HG03575 (cell line): Measurements from ENCODE around the gene RGS1.

Experiments used
- ATAC-seq: cut with Tn5 transposase; IDR thresholded peaks from one replicate; pipeline ENCODE4 v1.9.1; 2021; ENCODE audit not compliant: unreplicated experiment, insufficient number of reproducible peaks, low FRiP score; ENCODE audit errors: extremely low read depth

The RGS1 gene

DNA sequence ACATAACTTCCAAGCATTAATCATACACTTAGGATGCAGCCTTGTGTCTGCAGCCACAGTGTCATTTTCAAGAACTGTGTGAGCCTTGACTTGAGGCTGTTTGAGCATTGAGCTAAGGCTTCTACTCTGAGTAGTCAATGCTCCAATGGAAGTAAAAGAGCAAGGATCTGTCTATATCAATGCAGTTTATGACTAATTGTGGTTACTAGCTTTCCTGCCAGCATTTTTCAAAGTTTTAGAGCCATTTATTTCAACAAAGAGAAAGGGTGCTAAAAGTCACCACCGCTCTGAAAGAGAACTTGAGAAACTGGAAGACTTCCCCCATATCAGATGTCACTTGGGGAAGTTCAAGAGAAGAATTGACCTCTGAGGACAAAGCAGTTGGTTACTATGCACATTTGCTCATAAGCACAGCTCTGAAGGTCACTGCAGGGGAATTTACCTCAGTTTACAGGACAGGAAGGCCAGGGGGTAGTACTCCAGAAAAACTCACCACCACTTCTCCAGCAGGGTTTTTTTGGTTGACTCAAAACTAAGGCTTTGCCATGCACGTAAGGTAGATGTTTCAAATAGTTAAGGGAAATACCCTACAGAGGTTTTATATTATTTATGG, 24.5 kb upstream of the RGS1 start:
- peak; percentile 32 for ATAC-seq

DNA sequence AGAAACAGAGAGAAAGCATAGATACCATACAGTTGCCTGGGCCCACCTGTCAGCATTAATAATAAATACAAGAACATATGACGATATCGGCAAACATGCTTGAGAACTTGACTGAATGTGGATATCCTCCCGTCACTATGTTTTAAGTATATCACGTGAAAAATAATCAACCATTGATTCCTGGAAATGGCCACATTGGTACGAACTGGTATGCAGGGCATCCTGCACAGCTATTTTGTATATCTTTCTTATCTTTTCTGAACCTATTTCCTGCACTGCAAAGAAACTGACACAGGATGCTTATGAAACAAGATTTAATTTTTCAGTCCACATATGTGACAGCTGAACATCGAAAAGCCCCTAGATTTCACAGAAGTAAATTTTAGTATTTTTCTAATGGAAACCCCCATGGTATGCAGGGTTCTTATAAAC, 22.8 kb upstream of the RGS1 start:
- ATAC-seq: no peak

DNA sequence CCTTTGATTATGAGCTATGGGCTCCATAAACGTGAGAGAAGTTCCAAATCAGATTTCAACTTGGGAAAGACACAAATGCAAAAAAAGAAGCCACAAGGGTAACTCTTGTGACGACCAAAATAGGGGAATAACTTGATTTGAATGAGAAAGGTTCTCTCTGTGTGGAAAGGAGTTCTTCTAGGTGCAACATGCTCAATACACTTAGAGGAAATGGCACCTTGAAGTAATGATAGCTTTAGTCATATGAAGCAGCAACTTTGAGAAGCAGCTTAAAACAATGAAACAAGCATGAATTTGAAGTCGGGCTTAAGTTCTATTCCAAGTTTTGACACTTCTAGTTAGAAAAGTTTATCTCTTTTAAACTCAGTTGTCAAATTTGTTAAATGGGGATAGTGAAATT, 21.8 kb upstream of the RGS1 start:
- ATAC-seq: no peak

DNA sequence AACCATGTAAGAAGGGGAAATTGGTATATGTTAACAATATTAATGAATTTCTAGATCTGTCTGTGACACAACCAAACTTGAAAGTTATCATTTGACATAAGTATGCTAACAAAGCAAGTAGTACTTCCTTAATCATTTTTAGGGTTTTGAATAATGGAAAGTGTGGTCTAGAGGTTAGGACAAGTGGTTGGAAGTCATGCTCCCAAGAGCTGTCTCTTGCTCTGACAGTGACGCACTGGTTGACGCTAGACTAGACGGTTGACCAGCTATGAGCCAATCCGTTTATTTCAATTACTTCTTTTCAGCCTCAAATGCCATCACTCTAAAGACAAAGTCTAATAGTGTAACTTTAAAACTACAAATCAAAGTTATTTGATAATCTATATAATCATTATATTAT, 20.7 kb upstream of the RGS1 start:
- no peak for ATAC-seq

DNA sequence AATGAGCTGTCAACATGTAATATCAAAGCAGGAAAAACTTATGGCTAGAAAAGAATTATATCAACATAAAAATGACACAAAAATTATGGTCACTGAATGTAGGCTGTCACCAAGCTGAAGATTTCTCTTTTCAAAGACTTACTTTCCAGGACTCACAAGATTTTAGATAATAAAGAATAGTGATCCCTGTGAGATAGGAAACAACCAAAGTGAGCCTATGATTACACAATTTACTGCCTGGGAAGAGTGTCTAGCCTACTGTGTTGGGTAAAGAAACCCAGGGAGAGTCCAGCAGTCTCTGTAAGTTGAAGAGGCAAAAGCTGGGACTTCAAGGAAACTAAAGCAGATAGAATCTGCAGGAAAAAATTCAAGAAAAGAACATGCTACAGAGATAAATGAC, 20.2 kb upstream of the RGS1 start:
- ATAC-seq: no peak

DNA sequence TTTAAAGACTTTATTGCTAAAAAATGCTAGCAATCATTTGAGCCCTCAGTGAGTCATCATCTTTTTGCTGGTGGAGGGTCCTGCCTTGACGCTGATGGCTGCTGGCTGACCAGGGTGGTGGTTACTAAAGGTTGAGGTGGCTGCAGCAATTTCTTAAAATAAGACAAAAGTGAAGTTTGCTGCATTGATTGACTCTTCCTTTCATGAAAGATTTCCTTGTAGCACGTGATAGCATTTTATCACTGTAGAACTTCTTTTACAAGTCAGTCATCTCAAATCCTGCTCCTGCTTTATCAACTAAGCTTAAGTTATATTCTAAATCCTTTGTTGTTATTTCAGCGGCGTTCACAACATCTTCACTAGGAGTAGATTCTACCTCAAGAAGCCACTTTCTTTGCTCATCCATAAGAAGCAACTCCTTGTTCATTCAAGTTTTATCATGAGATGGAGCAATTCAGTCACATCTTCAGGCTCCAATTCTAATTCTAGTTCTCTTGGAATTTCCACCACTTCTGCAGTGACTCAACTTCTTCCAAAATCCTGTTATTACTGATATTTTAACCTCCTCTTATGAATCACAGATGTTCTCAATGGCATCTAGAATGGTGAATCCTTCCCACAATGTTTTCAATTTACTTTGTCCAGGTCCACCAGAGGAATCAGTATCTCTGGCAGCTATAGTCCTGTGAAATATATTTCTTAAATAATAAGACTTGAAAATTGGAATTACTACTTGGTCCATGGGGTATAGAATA, 17.6 kb upstream of the RGS1 start:
- ATAC-seq: no peak

DNA sequence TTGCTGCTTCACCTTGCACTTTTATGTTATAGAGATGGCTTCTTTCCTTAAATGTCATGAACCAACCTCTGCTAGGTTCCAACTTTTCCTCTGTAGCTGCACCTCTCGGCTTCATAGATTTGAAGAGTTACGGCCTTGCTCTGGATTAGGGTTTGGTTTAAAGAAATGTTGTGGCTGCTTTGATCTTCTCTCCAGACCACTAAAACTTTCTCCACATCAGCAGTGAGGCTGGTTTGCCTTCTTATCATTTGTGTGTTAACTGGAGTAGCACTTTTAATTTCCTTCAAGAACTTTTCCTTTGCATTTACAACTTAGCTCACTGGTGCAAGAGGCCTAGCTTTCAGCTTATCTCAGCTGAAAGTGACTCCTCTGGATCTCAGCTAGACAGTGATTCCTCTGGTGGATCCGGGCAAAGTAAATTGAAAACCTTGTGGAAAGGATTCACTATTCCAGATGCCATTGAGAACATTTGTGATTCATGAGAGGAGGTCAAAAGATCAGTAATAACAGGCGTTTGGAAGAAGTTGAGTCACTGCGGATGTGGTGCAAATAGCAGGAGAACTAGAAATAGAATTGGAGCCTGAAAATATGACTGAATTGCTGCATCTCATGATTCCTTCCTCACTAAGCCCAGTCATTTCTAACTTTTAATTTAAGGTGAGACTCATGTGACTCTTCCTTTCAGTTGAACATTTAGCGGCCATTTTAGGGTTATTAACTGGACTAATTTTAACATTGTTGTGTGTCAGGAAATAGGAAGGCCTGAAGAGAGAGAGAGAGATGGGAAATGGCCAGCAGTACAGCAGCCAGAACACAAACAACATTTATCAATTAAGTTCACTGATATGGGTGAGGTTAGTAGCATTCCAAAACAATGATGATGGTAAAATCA, 16.2 kb upstream of the RGS1 start:
- peak; percentile 70 for ATAC-seq

DNA sequence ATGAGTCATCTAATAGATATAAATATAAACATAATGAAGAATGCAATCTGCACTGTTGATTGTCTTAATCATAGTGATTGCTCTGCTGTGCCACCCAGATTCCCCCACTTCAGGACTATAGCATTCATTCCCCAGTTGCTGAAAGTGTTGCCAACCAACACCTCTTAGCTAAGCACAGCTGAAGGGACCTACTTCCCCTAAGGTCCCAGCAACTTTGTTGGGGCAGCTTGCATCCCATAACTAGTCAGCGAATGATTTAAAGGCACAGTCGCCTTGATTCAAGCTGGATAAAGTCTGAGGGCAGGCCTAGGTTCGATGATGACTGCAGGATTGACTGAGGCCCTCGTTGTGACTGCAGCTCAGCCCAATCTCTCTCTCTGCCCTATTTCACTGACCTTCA, 14.3 kb upstream of the RGS1 start:
- no peak for ATAC-seq

DNA sequence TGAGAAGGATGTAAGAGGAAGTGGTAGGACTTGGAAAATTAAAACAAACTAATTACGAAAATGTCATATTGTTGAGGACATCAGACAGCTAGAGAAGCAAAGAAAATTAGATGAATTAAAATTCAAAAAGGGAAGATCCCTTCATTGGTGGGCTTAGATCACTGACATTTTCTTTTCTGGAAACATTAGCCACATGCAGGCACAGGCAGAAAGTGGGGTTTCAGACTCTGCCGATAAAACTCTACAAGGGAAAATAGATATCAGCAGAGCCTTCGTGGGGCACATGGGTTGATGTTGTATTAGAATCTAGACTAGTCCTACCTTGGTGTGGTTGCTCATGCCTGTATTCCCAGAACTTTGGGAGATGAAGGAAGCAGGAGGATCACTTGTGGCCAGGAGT, 12.4 kb upstream of the RGS1 start:
- ATAC-seq: no peak

DNA sequence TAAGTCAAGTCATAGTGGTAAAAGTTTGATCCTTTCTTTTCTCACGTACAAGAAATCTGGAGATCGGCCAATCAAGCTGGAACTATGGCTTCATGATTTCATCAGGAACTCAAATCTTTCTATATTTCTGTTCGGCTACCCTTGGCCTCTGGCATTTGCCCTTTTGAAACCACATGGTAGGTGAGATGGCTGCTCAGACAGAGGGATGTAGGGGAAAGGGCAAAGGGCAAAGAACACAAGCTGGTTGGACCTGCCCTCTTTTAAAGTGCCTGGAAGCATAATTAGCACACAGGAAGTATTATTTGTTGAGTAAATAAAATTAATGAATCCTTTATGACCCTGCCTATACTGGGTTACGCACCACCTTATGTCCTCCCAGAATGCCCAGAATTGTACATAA, 11.5 kb upstream of the RGS1 start:
- no peak for ATAC-seq

DNA sequence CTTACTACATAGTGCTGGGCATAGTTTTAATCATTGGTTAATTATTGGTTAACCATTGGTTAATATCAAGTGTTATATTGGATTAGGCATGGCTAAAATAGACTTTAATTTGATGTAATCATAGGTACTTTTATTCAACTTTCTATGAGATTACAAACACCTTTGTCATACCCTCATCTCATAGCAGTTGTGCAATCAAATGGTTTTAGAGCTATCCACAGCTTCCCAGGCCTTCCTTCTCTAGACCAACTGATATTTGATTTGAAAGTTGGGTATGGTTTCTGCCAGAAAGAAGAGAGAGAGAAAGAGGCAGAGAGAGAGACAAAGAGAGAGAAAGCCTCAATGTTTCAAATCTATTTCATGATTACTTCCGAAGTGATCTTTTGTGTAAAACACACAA, 9.6 kb upstream of the RGS1 start:
- ATAC-seq: no peak

DNA sequence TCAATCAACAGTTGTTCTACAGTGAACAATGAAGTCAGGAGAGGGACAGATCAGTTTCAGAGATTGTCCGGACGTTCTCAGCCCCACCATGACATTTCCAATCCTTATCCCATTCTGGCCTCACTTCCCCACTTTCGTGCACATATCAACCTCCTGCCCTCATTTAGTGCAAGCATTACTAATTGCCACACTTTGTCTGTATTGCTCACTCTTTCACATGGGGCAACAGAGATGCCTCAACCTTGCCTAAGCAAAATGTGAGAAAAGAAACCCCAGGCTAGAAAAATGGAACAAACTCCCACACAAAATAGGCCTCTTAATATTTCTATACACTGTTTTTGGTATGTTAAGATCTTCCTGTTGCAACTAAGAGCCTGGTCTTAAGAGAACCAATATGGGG, 8.9 kb upstream of the RGS1 start:
- no peak for ATAC-seq

DNA sequence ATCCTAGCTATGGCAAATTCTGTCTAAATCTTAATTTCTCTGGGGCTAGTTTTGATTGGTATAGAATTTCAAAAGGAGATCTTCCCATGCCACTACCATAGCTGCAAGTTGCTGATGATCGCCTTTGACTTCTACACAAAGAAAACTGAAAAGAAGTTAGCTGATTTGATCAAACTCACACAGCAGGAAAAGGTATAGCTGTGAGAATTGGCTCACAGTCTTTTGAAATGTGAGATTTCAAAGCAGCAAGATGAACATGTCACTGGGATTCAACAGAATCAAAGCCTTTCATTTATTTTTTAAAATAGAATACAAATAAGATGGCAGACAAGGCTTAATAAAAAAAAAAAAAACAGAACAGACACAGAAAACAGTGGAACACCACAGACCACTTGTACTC, 7.5 kb upstream of the RGS1 start:
- no peak for ATAC-seq

DNA sequence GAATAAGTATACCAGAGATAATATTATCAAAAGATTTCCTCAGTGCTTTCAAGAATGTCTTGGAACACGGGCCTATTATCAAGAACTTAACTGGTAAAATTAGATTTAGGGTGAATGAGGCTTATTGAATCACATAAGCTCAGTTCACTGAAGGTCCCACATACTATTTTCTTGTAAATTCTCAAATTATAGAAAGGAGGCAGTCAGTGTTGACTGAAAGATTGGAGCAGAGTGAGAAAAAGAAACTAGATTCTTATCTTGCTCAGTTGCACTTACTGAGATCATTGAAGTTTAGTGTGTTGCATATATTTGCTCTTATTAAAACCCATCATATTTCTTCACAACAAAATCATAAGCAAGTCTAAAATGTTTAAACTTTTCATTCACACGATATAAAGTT, 3.9 kb upstream of the RGS1 start:
- ATAC-seq: no peak

DNA sequence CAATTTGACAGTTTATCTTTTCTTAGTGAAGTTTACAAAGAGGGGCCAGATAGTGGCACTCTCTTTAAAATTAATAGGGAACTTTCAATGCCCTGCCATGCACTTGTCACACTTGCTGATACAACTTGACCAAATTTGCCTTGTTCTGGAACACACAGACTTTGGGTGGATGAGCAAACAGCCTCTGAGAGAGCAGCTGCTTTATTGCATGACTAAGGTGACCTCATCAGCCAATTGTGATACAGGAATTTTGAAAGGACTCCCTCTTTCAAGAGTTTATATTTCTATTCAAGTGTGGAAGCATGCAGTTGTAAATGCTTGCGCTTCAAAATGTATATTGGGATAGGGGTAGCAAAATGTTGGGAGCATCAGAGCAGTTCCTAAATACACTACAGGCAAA, 2.1 kb upstream of the RGS1 start:
- no peak for ATAC-seq

DNA sequence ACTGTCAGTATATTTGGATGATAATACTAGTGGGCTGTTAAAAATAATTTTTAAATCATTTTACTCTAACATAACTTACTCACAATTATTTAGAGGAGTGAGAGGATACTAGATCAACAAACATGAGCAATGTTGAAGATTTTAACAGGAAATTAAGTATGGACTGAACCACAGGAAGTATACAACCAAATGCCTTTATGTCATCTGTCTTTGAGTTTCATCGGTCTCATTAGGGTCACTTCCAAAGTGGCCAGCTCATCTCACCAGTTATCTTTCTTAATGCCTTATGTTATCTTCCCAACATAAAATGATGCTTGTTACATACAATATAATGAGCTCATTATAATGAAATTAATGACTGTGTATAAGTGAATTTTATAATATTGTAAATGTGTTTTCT, 1.5 kb upstream of the RGS1 start:
- ATAC-seq: no peak

DNA sequence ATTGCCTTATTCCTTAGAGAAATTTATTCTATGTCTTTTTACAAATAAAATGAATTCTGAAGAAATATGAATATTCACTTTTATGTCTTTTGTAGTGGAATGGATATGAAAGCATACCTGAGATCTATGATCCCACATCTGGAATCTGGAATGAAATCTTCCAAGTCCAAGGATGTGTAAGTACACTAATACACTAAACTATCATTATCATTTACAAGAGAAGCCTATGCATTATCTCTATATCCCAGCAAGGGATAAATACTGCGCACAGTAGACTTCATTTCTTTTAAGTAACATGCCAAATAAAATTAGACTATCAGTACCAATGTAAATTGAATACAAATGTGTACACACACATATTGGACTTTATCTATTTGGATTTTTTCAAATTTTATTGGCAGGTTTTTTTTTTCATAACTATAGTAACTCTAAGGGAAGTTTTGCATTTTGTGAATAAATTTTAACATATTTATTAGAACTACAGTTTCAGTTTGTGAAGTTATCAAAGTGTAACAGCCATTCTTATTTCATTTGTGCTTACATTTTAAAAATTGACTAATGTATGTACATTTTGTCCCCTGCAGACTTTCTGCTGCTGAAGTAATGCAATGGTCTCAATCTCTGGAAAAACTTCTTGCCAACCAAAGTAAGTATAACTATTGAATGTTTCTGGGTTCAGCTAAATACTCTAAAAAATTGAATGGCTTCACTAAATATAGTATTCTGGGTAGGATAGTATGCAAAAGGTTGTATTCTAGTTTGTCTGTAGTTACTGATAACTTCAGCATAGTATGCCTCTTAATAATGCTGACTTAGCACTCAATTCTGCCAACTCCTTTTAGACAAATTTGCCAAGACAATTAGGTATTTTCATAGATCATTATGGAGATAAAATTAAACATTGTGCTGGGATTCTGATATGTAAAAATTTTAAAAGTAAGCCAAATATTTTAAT, 894 bp downstream of the RGS1 start:
- ATAC-seq: no peak

DNA sequence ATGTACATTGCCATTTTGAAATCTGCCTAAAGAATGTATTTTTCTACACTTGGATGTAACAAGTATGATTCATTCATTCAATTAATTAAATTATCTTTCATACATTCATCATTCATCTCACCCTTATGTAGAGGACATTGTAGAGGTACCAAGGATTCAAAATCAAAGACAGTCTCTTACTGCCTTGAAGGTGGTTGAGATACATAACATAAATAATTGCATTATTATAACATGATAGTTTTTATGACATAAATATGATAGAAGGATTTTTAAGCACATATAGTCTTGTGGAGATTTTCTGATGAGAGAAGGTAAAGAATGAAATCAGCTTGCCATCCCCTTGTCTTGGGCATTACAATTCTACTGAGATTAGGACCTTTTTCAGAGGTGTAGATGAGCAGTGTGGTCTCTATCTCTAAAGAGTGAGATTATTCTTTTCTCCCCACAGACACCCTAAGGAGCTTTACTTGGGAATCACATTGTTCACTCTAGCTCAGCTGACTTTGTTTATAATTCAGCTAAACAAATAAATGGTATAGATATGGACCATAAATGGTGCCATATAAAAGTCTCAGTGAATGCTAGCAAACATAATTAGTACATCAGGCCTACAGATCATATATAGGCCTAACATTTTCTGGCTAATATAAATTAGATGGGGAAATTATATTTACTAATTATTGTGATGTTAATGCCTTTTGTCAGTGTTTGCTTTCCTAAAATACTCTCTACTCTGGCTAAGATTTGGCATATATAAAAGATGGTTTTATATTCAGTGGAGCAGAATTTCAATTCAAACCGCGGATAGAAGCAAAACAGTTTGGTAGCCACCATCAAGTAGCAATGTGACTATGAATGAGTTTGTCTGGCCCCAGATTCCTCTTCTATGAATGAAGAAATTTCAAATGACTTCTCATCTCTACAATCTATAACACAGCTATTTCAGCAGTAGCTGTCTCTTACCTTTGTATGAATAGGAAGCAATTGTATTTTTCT, 1.9 kb downstream of the RGS1 start:
- no peak for ATAC-seq
